ENCODE results near the gene PDAP1. TPM values are rescaled to one million over a fixed set of nuclear protein-coding genes. Genes with fewer than 3 reads are reported as not detected.
"Not testable (repeated sequence)": the region's sequence is repeated elsewhere in the genome, so short reads cannot be mapped to it uniquely, and the experiment has no call there.

The PDAP1 gene
- total RNA-seq, 6 experiments from 2014 or later = 36.3 to 52.9 (median 39.6) TPM

DNA sequence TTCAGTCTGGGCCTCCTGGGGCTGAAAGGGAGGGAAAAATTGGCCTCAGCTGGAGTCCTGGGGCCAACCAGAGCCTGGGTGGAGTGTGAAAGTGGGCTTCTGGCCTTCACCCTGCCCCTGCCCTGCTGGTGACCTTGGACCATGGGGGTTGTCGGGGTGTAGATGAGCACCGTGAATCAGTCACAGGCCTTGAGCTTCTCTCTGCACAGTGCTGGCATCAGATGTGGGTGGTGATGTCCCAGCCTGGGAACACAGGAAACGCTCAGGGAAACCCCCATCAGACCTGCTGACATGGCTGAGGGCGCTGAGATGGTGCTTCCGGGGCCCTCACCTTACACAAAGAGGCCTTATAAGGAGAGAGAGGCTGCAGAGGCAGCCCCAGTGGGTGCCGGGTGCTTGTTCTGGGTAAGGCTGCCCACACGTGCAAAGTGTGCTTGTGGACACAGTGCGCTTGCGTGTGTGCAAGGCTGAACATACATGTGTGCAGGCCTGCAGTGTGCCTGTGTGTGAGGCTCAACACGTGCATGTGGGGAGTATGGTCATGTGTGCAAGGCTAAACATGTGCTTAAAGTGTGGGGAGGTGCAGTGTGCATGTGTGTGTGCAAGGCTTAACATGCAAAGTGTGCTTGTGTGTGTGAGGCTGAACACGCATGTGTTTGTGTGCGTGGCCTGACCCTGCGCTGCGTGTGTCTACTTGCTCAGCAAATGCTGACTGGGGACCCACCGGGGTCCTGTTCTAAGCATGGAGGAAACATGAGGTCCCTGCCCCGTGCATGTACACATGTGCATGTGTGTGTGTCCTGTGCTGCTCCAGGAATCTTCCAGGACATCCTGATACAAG, 27.4 kb downstream of the PDAP1 start:
- Histone ChIP-seq H3K4me1 (peaks cover 0 to 38% (median 11%) of the 10 kb centered on the region in 4 donors), H3K9me3 (no peaks in the 10 kb centered on the region), H3K36me3 (no peaks in the 10 kb centered on the region), H3K4me3 (no peak overlapping the region), H3K27ac (peak overlapping the region in 2 of 3 donors; percentile 73 to 74), H3K27me3 (no peaks in the 10 kb centered on the region)
- DNase-seq (peak in 1 of 3 donors; percentile 54), ATAC-seq (peak; percentile 39 to 53 (median 46))
- TF ChIP-seq, protein P1, sequence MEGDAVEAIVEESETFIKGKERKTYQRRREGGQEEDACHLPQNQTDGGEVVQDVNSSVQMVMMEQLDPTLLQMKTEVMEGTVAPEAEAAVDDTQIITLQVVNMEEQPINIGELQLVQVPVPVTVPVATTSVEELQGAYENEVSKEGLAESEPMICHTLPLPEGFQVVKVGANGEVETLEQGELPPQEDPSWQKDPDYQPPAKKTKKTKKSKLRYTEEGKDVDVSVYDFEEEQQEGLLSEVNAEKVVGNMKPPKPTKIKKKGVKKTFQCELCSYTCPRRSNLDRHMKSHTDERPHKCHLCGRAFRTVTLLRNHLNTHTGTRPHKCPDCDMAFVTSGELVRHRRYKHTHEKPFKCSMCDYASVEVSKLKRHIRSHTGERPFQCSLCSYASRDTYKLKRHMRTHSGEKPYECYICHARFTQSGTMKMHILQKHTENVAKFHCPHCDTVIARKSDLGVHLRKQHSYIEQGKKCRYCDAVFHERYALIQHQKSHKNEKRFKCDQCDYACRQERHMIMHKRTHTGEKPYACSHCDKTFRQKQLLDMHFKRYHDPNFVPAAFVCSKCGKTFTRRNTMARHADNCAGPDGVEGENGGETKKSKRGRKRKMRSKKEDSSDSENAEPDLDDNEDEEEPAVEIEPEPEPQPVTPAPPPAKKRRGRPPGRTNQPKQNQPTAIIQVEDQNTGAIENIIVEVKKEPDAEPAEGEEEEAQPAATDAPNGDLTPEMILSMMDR (IDR thresholded peaks at IDR 0.05) = no peak
- TF ChIP-seq POLR2A (IDR thresholded peaks at IDR 0.05) = no peak
- intact Hi-C loops (cut with DNase I) = no loop called here
- WGBS (ENCODE audit: insufficient coverage, low coverage, low lambda C conversion rate, missing lambda C conversion rate) = 37% methylated on average over 12 of the region's 16 CpGs

DNA sequence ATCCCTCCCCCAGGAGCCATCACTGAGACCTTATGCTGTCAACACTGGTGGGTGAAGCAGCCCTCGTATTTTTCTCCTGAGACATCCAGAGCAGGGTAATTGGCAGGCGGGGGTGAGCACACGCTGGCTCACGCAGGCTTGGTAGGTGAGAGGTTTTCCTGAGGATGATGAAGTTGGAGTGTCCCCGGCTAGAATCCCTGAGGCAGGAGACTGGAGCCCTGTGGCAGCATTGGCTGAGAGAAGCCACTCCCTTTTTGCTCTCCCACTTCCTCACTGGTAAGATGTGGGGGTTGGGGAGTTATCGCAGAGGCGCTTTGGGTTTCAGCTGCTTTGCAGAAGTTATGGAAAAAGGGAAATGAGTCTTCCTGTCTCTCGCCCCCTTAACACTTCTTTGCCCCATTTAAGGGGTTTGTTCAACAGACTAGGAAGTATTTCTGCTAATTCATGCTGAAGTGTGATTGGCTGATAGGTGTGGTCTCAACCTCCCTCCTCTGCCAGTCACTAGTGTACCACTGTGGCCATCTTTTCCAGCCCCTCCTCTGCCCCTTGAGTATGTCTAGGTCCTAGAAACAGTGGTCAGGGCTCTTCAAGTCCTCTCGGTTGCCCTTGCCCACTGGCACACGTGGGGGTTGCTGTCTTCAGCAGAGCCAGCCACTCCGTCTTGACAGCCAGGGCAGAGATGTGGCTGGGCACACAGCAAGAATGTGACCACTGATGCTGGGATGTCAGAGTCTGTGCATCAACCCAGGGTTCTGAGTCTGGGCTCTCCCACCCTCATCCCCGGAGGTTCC, 28.2 kb downstream of the PDAP1 start:
- Histone ChIP-seq H3K27me3 (no peaks in the 10 kb centered on the region), H3K9me3 (no peaks in the 10 kb centered on the region), H3K27ac (peak overlapping the region; percentile 29 to 75 (median 74)), H3K36me3 (no peaks in the 10 kb centered on the region), H3K4me1 (peaks cover 0 to 46% (median 13%) of the 10 kb centered on the region in 4 donors), H3K4me3 (peak overlapping the region; percentile 6 to 29 (median 16))
- WGBS (ENCODE audit: insufficient coverage, low coverage, low lambda C conversion rate, missing lambda C conversion rate) = 51% methylated on average over 5 of the region's 12 CpGs
- intact Hi-C loops (cut with DNase I) = no loop called here
- peak; percentile 18 to 45 (median 30) for ATAC-seq
- DNase-seq = no peak
- TF ChIP-seq, protein P1 (IDR thresholded peaks at IDR 0.05) = no peak
- no peak for TF ChIP-seq POLR2A (IDR thresholded peaks at IDR 0.05)

DNA sequence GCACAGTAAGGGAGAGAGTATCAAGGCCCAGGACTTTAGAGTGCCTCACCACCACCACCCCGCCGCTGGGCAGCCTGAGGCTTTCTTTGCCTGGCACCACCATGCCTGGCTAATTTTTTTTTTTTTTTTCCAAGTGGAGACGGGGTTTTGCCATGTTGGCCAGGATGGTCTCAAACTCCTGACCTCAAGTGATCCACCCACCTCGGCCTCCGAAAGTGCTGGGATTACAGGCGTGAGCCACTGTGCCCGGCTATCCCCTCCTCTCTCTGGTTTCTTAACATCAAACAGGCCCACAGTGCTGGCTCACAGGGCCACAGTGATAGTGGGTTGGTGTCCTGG, 28.7 kb downstream of the PDAP1 start:
- intact Hi-C loops (cut with DNase I); H3K36me3 ChIP-seq; ATAC-seq; H3K27me3 ChIP-seq; DNase-seq; H3K9me3 ChIP-seq: not testable (repeated sequence)
- peaks cover 0 to 46% (median 13%) of the 10 kb centered on the region in 4 donors for H3K4me1 ChIP-seq
- H3K4me3 ChIP-seq = peak overlapping the region; percentile 6 to 29 (median 16)
- WGBS (ENCODE audit: insufficient coverage, low coverage, low lambda C conversion rate, missing lambda C conversion rate) = 46% methylated on average over 7 of the region's 7 CpGs
- H3K27ac ChIP-seq = peak overlapping the region; percentile 29 to 75 (median 74)

DNA sequence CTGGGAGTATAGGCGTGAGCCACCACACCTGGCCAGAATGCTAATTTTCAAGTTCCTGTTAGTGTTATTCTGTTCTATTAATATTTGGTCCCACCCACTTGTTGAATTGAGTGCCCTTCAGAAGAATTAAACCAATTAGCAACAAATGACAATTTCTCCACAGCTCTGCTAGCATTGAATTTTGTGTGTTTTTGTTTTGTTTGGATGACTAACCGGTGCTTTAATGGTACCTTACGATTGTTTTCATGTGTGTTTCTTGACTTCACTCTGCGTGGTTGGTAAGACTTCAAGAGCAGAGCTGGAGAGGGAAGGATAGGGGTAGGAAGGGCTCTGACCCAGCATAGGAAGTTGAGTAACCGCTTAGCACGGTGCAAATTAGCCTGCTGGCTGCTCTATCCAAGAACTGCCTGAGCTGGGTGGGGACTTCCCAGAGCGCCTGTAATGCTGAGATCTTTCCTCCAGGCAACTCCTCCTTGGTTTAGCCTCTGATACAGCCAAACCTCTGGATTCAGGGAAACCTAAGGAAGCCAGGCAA, 29.3 kb downstream of the PDAP1 start:
- Histone ChIP-seq H3K9me3 (no peaks in the 10 kb centered on the region), H3K4me3 (peak overlapping the region in 1 of 3 donors; percentile 6), H3K27me3 (no peaks in the 10 kb centered on the region), H3K4me1 (peaks cover 0 to 50% (median 13%) of the 10 kb centered on the region in 4 donors), H3K27ac (peak overlapping the region; percentile 29 to 75 (median 74)), H3K36me3 (no peaks in the 10 kb centered on the region)
- WGBS (ENCODE audit: insufficient coverage, low coverage, low lambda C conversion rate, missing lambda C conversion rate) = 27% methylated on average over 6 of the region's 7 CpGs
- TF ChIP-seq POLR2A (IDR thresholded peaks at IDR 0.05) = no peak
- TF ChIP-seq, protein P1 (IDR thresholded peaks at IDR 0.05) = peak in 1 of 4 donors; percentile 10
- DNase-seq = peak in 2 of 3 donors; percentile 58 to 70
- intact Hi-C loops (cut with DNase I) = no loop called here
- ATAC-seq = peak; percentile 26 to 54 (median 50)

Data from right lobe of liver (tissue), 6 donors.